Dermis blood vessel endothelial cell (primary cell): Measurements from ENCODE around the gene EVC. TPM values are rescaled to one million over a fixed set of nuclear protein-coding genes. Genes with fewer than 3 reads are reported as not detected.
"Not testable (repeated sequence)": the region's sequence is repeated elsewhere in the genome, so short reads cannot be mapped to it uniquely, and the experiment has no call there.

Experiments used
- DNase-seq: peaks from one replicate; pipeline ENCODE4 v3.0.0; 2010
- total RNA-seq: library from RNA; depleted of rRNA; stranded (reverse); fragments of >200 nt; gene quantifications from 2 replicates; pipeline ENCODE4 v1.2.3, GENCODE V29; 2014

The EVC gene
- total RNA-seq, 1 donor from 2014 or later: 14.1 TPM

GRCh38 chr4:5816101-5816500, 105.1 kb downstream of the EVC start:
- no peak for DNase-seq

- no peak for DNase-seq
Measured at GRCh38 chr4:5816851-5817375, 105.9 kb downstream of the EVC start.

DNA sequence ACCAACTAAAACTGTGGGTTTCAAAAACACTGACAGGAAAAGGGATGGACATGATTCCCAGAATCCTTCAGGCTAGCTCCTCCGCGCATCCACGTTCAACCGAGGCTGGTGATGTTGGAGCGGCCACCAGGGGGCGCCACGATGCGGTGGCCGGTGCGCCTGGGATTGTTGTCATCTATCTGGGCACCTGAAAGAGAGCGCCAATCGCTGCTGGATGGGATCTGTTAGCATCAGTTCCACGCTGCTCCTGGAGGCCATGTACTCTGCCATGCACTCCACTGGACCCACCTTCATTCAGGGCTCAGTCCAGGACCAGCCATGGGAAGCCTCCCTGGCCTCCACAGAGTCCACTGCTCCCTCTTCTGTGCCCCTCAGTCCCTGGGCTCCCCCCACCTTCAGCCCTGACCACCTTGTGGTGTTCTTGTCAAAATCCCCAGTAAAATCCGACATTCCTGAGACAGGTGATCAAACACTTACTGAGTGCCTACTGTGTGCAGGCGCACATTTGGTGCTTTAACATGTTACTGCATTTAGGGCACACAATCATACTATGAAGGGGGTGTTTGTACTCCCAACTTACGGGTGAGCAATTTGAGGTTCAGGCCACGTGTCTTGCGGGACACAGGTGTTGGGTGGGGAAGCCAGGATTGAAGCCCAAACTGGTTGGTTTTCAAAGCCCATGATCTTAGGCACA, 110.8 kb downstream of the EVC start:
- DNase-seq: peak; percentile 20

- DNase-seq: no peak
Measured at GRCh38 chr4:5822619-5823018, 111.6 kb downstream of the EVC start.

DNA sequence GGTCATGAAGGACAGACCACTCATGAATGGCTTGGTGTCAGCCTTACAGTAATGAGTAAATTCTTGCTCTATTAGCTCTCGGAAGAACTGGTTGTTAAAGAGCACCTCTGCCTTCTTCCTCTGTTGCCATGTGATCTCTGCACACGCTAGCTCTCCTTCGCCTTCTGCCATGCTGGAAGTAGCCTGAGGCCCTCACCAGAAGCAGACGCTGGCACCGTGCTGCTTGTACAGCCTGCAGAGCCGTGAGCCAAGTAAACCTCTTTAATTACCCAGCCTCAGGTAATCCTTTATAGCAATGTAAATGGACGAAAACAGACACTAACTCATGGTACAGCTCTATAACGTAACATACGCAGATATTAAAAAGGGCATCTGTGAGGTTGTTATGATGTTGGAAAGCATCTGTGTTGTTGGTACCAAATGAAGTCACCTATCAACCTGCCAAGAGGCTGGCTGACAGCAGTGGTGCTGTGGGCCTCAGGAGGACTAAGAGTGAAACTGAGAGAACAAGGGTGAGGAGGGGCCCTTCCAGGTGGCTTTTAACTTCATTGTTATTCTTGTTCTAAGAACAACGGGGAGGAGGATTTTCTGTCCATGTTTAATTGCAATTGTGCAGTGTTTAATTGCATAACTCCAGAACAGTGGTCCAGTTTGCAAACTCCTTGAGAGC, 112.7 kb downstream of the EVC start:
- no peak for DNase-seq

GRCh38 chr4:5824227-5824626, 113.2 kb downstream of the EVC start:
- peak; percentile 27 for DNase-seq

DNA sequence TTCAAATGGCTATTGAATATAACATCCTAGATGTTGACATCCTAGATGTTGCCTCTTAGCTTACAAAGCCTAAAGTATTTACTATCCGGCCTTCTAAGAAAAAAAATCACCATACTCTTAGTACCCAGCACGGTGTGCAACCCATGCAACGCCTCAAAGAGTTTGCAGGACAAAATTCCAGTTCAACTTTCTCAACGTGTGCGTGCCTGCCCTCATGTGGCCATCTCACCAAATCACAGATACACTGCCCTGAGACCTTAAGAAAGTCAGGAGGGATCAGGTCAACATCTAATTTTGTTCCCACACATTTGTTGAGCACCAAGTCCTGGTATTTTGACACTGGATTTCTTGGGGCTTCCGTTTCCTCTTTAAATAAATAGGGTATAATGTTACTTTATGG, 113.6 kb downstream of the EVC start:
- DNase-seq: peak; percentile 72

- DNase-seq: no peak
Measured at GRCh38 chr4:5825321-5826041, 114.5 kb downstream of the EVC start.

GRCh38 chr4:5826437-5827107, 115.6 kb downstream of the EVC start:
- no peak for DNase-seq

GRCh38 chr4:5827108-5828004, 116.4 kb downstream of the EVC start:
- peak; percentile 53 for DNase-seq

GRCh38 chr4:5828005-5828391, 117.0 kb downstream of the EVC start:
- DNase-seq: no peak

- no peak for DNase-seq
Measured at GRCh38 chr4:5836943-5837342, 125.9 kb downstream of the EVC start.

DNA sequence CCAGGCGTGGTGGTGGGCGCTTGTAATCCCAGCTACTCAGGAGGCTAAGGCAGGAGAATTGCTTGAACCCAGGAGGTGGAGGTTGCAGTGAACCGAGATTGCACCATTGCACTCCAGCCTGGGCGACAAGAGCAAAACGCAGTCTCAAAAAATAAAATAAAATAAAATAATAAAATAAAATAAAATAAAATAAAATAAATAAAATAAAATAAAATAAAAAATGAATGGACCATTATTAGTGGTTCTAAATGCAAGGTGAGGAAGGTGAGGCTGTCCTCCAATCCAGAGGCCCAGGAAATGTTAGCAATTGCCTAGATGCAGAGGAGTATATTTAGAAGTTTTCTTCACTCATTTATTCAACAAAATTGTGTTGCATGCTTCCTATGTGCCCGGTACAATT, 126.5 kb downstream of the EVC start:
- not testable (repeated sequence) for DNase-seq

- no peak for DNase-seq
Measured at GRCh38 chr4:5839332-5839731, 128.3 kb downstream of the EVC start.

GRCh38 chr4:5839751-5840674, 129.0 kb downstream of the EVC start:
- DNase-seq: no peak

DNA sequence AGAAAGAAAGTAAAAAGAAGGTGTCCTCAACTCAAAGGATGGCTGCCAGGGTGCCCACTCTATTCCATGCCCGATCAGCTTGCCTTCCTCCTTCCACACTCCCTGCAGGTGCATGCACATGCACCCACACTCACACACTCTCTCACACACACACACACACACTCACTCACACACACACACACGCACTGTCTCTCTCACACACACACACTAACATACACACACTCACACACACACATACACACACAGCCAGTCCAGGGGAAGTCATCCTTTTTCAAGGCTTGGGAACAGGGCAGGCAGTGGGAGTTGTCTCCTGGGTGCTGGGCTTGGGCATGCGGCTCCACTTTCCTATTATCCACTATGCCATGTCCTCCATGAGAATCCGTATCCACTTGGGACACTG, 131.5 kb downstream of the EVC start:
- DNase-seq: no peak

GRCh38 chr4:5843573-5844530, 132.9 kb downstream of the EVC start:
- DNase-seq: no peak

DNA sequence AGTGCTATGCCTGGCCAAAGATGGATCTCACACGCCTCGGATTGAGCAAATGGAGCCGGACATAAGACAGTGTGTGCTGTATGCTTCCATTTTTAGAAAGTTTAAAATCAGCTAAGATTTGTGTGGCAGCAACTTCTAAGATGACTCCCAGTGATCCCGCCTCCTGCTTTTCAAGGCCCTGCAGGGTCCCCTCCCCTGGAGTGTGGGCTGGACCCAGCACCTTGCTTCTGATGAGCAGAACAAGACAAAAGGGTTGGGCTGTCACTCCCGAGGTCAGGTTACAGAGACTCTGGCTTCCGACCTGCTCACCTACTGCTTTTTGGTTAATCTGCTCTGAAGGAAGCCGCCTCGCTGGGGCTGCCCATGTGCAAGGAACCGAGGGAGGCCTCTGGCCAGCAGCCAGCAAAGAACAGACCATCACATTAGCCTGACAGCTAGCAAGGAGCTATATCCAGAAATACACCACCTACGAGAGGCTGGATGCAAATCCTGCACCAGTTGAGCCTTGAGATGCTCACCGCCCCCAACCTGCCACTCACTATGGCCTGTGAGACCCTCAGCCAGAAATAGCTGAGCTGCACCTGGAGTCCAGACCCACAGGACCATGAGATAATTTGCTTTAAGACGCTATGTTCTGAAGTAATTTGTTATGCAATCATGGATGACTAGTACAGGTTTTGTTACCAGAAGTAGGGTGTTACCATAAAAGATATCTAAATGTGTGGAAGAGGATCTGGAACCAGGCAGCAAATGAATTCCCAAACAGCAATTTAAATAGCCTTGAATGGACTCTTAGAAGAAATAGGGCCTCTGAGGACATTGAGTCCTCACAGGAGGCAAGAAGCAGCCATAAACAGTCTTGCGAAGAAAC, 134.3 kb downstream of the EVC start:
- DNase-seq: no peak
